ENCODE results near the gene TSPAN8. TPM values are rescaled to one million over a fixed set of nuclear protein-coding genes. Genes with fewer than 3 reads are reported as not detected.
"Not testable (repeated sequence)": the region's sequence is repeated elsewhere in the genome, so short reads cannot be mapped to it uniquely, and the experiment has no call there.

TSPAN8 gene
- total RNA-seq, 2 donors from 2014 or later, result 0.68 to 1.2 TPM

DNA sequence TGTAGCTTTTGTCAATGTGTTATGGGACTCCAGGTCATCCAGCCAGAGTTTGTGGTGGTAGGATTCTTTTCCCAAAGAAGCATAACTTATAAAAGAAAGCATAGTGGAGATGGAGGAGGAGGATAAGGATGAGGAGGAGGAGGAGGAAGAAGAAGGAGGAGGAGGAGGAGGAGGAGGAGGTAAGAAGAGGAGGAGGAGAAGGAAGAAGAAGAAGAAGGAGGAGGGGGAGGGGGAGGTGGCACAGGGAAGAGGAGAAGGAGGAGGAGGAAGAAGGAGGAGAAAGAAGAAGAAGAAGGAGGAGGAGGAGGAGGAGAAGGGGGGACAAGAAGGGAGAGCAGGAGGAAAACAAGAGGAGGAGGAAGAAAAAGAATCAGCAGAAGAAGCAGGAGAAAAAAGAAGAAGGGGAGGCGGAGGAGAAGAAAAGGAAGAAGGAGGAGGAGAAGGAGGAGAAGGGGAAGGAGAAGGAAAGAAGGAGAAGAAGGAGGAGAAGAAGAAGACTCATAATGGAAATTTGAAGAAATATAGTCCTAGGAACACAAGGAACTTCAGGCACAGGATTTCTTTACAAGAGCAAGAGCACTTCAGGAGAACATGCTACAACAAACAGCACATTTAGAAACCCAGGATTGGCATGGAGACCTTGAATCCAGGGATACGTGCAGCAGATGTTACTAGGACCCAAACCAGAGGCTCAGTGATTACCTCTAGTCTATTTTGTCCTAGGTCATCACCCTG is 22.6 kb downstream of the TSPAN8 start:
- intact Hi-C loops (cut with DNase I), result no loop called here
- ATAC-seq, result no peak

DNA sequence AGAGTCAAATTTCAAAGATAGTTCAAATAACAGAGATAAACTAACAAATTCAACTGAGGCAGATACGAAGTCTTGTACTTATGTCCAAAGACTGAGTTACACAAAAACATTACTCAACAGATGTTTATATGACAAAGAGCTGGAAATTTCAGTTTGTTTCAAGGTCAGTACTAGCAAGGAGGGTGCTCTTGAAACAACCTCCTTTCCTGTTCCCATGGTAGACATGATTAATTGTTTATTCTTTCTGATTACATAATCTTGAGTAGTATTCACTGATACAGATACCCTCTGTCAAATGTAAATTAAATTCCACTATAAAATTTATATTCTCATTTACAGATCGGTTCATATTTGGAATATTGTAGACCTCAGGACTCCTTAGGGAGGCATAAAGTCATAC is 23.4 kb downstream of the TSPAN8 start:
- intact Hi-C loops (cut with DNase I), result no loop called here
- ATAC-seq, result no peak
- DNase-seq, result no peak

More for the DNA sequence above, 22.6 kb downstream of the TSPAN8 start:
- DNase-seq, result no peak

DNA sequence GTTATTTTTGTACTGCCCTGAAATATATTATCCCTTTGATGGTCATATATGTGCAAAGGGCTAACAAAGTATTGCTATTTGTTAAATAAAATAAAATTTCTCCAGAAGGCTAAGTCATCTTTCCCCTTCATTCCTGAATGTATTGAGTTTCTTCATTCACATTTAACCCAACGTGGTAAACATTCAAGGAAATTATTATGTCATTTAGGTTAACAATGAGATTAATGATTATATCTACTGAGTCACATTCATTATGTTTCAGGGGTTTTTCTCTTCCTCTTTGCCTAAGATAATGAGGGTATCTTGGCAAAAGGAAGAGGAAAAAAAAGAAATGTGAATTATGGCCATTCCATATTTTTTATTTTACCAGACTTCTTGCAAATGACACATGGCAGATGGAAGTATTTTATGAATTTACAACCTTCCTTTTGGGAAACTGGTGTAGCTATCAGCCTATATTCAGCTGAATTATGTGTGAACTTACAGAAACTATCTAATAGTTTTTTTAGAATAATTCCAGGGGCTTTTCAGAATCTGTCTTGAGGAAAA is 27.2 kb downstream of the TSPAN8 start:
- intact Hi-C loops (cut with DNase I), result no loop called here
- DNase-seq (no peak), ATAC-seq (no peak)

DNA sequence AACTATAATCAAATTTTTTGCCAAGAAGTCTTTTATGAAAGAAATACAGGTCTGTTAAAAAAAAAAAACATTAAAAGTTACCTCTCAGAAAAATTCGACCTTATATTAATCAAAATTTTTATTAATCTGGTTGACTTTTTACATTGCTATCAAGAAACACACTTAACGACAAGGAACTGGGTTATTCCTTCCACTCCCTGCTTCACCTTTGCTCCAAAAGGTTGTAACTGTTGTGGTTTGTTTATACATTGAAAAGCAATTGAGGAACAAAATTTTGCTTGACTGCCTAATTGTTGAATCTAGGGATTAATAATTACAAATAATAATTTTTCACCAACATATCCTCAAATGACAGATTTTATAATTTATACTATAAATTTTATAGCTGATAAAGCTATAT is 28.4 kb downstream of the TSPAN8 start:
- intact Hi-C loops (cut with DNase I), result no loop called here
- DNase-seq, result no peak
- ATAC-seq, result no peak

DNA sequence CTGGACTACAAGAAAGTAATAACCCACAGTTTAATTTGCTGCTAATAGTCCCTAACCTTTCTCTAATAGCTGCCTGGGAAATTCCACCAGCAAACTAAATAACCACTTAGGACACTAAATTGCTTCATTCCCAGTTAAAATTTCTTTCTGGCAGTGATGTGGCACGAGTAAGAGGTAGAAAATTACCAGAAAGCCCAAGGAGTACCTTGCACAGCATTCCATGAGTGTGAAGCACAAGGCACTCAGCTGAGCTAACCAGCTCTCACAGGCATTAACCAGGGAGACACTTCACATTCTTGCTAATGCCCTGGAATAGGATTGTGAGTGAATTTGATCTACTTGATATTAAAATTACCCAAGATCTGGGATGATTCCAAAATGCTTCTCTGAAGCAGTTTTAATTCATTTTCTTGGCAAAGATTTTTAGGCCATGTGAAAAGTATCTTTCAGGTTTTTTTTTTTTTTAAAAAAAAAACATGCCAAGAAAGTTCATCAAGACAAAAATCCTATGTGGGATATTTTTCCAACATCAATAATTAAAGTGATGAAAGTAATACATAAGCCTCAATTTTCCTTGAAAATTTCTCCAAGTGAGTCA is 29.5 kb downstream of the TSPAN8 start:
- ATAC-seq (peak in 1 of 2 donors; percentile 76), DNase-seq (no peak)
- intact Hi-C loops (cut with DNase I), result no loop called here

DNA sequence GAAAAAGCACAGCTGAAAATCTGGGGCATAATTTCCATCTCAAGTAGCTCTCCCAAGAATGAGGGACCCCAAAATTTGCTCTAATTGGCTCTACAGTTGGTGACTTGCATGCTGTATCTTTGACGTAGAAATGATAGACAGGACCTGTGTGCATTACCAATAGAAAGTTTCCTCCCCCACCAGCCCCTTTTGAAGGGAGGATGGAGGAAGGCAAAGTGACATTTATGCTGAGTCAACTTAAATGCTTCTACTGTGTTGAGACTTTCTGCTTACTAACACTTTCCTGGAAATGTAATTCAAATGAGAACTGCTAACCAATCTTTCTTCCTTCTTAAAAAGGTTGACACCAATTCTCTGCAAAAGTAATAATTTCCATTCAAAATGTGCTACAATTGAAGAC is 31.9 kb downstream of the TSPAN8 start:
- no peak for ATAC-seq
- intact Hi-C loops (cut with DNase I), result no loop called here
- no peak for DNase-seq

DNA sequence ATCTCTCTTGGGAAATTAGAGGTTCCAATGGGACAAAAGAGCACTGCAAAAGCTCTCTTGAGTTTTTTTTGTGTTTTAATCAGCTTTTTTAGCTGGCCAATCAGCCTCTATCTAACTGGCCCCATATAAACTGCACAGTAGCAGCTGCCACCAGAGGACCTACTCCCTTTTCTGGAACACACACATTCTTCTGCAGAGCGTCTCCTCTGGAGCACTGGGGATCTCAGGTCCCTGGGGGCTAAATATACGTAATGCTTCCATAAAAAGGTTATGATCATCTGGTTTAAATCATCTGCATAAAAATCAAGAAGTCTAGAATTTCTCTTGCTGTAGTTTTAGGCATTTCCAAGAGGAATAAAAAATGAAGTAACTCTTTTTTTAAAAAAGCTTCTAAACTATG is 32.3 kb downstream of the TSPAN8 start:
- DNase-seq (no peak), ATAC-seq (no peak)
- intact Hi-C loops (cut with DNase I), result no loop called here

DNA sequence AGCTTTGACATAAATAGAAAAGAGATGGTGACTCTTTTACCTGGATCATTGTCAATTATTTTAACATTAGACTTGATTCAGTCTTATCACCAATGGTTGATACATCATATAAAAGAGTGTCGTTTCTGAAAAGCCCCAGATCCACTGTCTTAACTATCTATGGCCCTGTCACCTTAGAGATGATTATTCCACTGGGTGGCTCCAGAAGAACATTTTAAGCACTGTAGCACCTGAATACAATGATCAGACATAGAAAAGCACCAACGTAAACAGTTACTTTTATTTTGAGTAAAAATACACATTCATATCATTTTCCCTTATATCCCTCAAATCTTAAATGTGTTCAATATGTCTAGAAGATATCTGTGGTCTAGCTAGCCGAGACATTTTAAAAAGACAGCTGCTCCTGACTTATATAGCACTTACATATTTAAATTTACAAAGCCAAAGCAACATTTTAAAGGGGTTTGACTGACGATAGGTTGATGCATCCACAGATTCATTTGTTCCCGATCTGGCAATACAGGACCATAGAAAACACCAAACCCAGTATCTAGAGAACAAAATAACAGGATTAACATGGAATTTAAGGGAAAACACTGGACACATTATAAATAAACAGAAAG is 32.9 kb downstream of the TSPAN8 start:
- ATAC-seq (no peak), DNase-seq (no peak)
- intact Hi-C loops (cut with DNase I), result no loop called here

DNA sequence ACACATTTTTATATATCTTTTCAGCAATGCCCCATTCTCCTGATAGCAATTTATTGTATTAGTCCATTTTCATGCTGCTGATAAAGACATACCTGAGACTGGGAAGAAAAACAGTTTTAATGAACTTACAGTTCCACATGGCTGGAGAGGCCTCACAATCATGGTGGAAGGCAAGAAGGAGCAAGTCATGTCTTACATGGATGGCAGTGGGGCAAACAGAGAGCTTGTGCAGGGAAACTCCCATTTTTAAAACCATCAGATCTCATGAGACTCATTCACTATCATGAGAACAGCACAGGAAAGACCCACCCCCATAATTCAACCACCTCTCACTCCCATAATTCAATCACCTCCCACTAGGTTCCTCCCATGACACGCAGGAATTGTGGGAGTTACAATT is 44.7 kb downstream of the TSPAN8 start:
- ATAC-seq; DNase-seq; intact Hi-C loops (cut with DNase I): not testable (repeated sequence)

DNA sequence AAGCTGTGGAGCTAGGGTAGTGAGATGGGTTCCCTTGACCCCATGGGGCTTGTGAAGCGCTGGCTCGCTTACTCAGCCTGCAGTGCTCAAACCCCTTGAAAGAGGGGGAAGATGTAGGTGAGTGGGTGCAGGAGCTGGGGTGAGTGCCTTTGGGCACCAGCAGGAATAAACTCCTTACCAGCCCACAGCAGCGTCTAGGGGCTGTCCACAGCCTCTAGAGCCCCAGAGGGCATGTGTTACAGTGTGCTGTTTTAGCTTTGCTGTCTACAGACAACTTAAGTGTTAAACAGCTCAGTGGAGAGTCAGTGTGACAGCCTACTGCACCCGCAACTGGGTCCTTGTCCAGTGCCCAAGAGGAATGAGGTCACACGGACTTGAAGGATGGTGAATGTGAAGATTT is 48.0 kb downstream of the TSPAN8 start:
- DNase-seq, result no peak
- no peak for ATAC-seq
- intact Hi-C loops (cut with DNase I), result no loop called here

DNA sequence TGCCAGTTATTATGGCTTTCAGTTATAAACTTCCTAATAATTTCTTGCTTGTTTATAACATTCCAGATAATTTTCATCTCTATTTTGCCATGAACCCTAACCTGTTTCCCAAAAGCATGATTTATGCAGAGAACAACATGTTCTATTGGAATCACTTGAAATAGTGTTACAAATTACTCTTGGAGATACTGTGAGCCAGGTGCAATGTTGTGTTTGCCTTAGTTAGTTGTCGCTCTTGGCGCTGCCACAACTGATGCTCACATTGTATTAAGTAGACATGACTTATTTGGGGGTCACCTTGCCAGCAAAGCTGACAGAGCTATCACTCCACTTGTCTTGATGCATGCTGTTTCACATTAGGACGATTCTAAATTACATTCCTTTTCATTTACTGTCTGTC is 49.4 kb downstream of the TSPAN8 start:
- DNase-seq (no peak), ATAC-seq (no peak)
- intact Hi-C loops (cut with DNase I), result no loop called here

DNA sequence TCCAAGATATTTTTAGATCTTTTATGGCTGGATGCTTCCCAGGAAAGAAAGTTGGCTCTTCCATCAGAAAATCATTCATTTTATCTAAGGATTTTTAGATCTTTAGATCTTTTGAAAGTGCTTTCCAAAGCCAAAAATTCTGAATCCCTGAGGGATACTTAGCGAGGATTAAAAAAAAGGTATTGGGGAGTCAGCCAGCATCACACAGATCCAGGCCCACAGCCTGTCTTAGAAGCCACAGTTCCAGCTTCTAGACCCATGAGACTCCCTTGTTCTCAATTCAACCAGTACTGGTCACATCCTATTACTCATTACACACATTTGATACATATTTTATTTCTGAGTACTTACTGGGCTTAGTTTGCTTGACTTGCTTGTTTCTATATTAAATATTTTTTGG is 49.9 kb downstream of the TSPAN8 start:
- no peak for DNase-seq
- peak in 1 of 2 donors; percentile 43 for ATAC-seq
- intact Hi-C loops (cut with DNase I), result no loop called here

DNA sequence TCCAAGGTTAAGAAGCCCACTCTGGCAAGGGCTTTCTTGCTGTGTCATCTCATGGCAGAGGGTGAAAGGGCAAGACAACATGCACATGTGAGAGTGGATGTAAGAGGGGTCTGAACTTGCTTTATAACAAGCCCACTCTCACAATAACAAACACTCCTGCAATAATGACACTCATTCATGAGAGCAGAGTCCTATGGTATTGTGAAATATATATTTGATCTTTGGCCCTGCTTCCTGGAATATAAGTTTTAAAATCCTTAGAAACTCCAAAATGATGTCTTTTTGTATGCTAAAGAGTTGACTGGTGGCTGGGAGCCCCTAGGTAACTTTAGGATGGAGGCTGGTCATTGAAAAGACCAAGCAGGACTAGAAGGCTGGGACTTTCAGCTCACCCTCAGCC is 51.8 kb downstream of the TSPAN8 start:
- ATAC-seq (no peak), DNase-seq (no peak)
- intact Hi-C loops (cut with DNase I), result no loop called here

DNA sequence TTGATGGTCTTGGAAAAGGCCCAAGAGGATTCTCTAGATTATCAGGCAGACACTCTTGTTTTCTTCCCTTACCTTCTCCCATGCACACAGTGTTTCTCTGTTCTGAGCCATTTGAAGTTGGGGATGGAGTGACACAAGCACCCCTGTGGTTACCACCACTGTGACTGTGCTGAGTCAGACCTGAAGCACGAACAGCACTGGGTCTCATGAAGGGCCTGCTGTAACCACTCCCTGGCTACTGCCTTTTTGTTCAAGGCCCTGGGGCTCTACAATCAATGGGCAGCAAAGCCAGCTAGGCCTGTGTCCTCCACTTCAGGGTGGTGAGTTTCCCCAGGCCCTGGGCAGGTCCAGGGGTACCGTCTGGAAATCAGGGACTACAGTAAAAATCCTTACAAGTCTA is 65.5 kb downstream of the TSPAN8 start:
- DNase-seq, result no peak
- no peak for ATAC-seq
- intact Hi-C loops (cut with DNase I), result no loop called here

DNA sequence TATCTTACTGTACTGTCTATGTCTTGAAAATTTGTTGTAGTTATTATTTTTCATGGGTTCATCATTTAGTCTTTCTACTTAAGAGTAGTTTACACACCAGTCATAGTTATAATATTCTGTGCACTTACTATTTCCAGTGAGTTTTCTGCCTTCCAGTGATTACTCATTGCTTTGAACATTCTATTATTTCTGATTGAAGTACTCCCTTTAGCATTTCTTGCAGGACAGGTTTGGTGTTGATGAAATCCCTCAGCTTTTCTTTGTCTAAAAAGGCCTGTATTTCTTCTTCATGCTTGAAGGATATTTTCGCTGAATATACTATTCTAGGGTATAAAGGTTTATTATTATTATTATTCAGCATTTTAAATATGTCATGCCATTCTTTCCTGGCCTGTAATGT is 66.8 kb downstream of the TSPAN8 start:
- intact Hi-C loops (cut with DNase I), result no loop called here
- ATAC-seq (no peak), DNase-seq (no peak)

DNA sequence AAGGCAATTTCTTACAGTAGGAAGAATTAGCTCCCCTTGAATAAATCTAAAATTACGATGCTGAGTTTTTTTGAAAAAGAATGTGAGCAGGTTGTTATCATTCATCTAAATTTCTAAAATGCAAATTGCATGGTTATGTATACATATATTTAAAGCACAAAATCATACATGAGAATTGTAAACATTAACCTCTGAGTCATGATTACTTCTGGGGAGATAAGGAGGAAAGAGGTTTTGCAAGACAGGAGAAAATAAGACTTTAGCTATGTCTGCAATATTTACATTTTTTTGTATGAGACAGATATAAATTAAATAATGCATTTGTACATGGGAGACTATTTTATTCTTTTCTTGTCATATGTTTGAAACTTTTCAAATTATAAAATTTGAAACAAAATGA is 72.2 kb downstream of the TSPAN8 start:
- intact Hi-C loops (cut with DNase I), result no loop called here
- ATAC-seq, result no peak
- DNase-seq, result no peak

DNA sequence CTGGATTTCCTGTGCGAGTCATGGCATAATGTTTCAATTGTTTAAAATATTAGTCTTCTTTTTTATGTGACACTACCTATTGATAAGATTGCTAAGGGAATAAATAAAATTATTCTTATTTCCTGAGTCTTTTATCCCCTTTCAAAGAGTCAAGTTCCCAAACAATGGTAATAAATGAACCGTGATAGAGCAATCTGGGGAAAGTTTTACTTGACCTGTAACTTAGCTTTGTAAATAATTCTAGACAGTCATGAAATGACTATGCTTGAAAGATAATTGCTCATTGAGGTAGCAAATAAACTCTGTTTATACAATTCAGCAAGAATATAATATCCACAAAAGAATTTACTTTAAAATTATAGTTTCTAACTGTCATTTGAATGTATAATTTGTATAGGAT is 82.1 kb downstream of the TSPAN8 start:
- intact Hi-C loops (cut with DNase I), result no loop called here
- DNase-seq (no peak), ATAC-seq (no peak)
